ENCODE results near the gene NDUFS7. TPM values are rescaled to one million over a fixed set of nuclear protein-coding genes. Genes with fewer than 3 reads are reported as not detected.
"Not testable (repeated sequence)": the region's sequence is repeated elsewhere in the genome, so short reads cannot be mapped to it uniquely, and the experiment has no call there.

Gene NDUFS7
- total RNA-seq, 1 experiment from 2014 or later, result 60.3 TPM

DNA sequence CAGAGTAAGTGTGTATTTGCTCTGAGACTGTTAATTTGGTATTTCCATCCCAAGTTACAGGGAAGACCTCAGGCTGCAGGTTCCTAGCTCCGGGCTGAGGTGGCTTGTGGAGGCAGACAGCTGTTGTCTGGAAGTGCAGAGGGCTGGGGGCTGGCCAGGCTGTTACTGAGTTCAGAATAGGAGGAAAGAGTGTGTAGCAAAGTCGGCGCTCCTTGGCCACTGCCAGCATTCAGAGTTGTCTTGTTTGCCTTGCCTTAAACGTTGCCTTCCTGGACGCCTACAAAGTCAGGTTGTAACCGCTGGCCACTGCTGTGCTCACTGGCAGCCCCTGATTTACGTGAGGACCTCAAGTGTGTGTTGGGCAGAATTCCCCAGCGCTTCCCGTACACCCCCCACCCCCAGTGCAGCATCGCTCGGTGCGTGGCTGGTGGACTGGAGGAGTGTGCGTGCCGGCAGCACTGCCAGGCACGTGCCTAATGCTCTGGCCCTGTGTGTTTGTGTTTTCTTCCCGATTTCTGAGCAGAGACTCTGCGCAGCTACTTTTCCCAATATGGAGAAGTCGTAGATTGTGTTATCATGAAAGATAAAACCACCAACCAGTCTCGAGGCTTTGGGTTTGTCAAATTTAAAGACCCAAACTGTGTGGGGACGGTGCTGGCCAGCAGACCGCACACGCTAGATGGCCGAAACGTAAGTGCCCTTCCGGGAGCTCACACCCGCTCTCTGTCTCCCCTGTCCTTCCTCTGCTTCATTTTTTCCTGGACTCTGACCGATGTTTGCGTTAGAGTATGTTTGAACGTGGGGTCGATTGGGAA lies 34.2 kb downstream of the NDUFS7 start:
- no peak overlapping the region for H3K27ac Mint-ChIP-seq (ENCODE audit: unreplicated experiment)
- no peak overlapping the region for H3K4me3 Mint-ChIP-seq (ENCODE audit: low read depth, unreplicated experiment)
- peaks cover 47% of the 10 kb centered on the region for H3K36me3 Mint-ChIP-seq (ENCODE audit: insufficient read depth, unreplicated experiment)
- no peak for DNase-seq
- no peaks in the 10 kb centered on the region for H3K27me3 Mint-ChIP-seq (ENCODE audit: unreplicated experiment)
- TF ChIP-seq, protein P1, sequence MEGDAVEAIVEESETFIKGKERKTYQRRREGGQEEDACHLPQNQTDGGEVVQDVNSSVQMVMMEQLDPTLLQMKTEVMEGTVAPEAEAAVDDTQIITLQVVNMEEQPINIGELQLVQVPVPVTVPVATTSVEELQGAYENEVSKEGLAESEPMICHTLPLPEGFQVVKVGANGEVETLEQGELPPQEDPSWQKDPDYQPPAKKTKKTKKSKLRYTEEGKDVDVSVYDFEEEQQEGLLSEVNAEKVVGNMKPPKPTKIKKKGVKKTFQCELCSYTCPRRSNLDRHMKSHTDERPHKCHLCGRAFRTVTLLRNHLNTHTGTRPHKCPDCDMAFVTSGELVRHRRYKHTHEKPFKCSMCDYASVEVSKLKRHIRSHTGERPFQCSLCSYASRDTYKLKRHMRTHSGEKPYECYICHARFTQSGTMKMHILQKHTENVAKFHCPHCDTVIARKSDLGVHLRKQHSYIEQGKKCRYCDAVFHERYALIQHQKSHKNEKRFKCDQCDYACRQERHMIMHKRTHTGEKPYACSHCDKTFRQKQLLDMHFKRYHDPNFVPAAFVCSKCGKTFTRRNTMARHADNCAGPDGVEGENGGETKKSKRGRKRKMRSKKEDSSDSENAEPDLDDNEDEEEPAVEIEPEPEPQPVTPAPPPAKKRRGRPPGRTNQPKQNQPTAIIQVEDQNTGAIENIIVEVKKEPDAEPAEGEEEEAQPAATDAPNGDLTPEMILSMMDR (IDR thresholded peaks at IDR 0.05; ENCODE audit: unreplicated experiment), result no peak
- no TSS peak for BruUV-seq (replicated peaks)
- CTCF ChIA-PET, result no interaction called here
- no peaks in the 10 kb centered on the region for H3K4me1 Mint-ChIP-seq (ENCODE audit: low read depth, unreplicated experiment)
- intact Hi-C loops (cut with micrococcal nuclease; ENCODE audit: unreplicated experiment), result no loop called here
- H3K9me3 Mint-ChIP-seq (ENCODE audit: low read depth, unreplicated experiment), result no peaks in the 10 kb centered on the region

GRCh38 chr19:1418496-1418775 lies 34.7 kb downstream of the NDUFS7 start:
- H3K4me1 Mint-ChIP-seq (ENCODE audit: low read depth, unreplicated experiment), result no peaks in the 10 kb centered on the region
- no peaks in the 10 kb centered on the region for H3K9me3 Mint-ChIP-seq (ENCODE audit: low read depth, unreplicated experiment)
- BruUV-seq (replicated peaks), result no TSS peak
- TF ChIP-seq, protein P1 (IDR thresholded peaks at IDR 0.05; ENCODE audit: unreplicated experiment), result no peak
- H3K27ac Mint-ChIP-seq (ENCODE audit: unreplicated experiment), result no peak overlapping the region
- CTCF ChIA-PET, result interaction anchor here (1.1 kb wide), 1 partner anchor 8 kb away, joined by 3 read pairs; no protein-coding TSS in a partner anchor
- intact Hi-C loops (cut with micrococcal nuclease; ENCODE audit: unreplicated experiment), result no loop called here
- DNase-seq, result no peak
- no peaks in the 10 kb centered on the region for H3K27me3 Mint-ChIP-seq (ENCODE audit: unreplicated experiment)
- no peak overlapping the region for H3K4me3 Mint-ChIP-seq (ENCODE audit: low read depth, unreplicated experiment)
- H3K36me3 Mint-ChIP-seq (ENCODE audit: insufficient read depth, unreplicated experiment), result peaks cover 49% of the 10 kb centered on the region

DNA sequence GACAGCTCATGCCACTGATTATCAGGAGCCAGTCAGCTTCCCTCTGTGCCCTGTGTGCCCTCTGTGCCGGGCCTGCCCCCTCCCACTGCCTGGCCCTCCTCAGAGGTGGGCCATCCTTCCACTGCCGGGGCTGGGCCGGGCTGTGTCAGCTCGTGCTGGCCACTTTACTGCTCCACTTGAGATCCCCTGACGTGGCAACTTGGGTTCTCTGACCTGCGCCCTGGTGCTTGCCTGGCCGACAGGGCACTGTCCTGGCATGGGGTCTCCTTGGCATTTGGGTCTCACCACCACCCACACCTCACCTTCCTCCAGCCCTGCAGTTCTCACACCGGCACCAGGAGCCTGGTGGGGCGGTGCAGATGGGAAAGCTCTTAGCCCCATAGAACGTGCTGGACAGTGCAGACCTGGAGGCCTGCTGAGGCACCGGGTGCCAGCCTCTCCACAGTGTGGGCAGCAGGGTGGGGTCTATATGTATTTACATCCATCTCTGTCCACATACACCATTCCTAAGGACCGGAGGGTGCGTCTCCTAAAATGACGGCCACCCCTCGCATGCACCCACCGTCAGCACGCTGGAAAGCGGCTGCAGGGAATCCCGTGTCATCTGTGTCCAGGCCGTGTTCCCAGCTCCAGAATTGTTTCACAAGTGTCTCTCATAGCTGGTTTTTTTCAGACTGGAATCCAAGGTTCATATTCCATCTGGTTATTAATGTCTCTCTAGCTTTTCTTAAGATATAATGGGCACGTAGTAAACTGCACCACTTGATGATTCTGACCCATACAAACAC lies 35.4 kb downstream of the NDUFS7 start:
- Mint-ChIP-seq H3K27me3 (ENCODE audit: unreplicated experiment) (no peaks in the 10 kb centered on the region), H3K9me3 (ENCODE audit: low read depth, unreplicated experiment) (no peaks in the 10 kb centered on the region), H3K4me3 (ENCODE audit: low read depth, unreplicated experiment) (no peak overlapping the region), H3K36me3 (ENCODE audit: insufficient read depth, unreplicated experiment) (peaks cover 55% of the 10 kb centered on the region), H3K27ac (ENCODE audit: unreplicated experiment) (no peak overlapping the region), H3K4me1 (ENCODE audit: low read depth, unreplicated experiment) (no peaks in the 10 kb centered on the region)
- CTCF ChIA-PET, result interaction anchor here (1.1 kb wide), 1 partner anchor 9 kb away, joined by 3 read pairs; no protein-coding TSS in a partner anchor
- TF ChIP-seq, protein P1 (IDR thresholded peaks at IDR 0.05; ENCODE audit: unreplicated experiment), result no peak
- no TSS peak for BruUV-seq (replicated peaks)
- DNase-seq, result no peak
- intact Hi-C loops (cut with micrococcal nuclease; ENCODE audit: unreplicated experiment), result no loop called here

DNA sequence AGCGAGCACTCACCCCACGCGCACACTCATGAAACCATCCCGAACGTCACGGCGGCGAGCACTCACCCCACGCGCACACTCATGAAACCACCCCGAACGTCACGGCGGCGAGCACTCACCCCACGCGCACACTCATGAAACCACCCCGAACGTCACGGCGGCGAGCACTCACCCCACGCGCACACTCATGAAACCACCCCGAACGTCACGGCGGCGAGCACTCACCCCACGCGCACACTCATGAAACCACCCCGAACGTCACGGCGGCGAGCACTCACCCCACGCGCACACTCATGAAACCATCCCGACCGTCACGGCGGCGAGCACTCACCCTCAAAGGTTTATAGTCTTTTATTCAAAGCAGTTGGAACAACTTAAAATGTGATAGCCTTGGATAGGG lies 36.4 kb downstream of the NDUFS7 start:
- intact Hi-C loops (cut with micrococcal nuclease; ENCODE audit: unreplicated experiment); H3K27ac Mint-ChIP-seq (ENCODE audit: unreplicated experiment); BruUV-seq (replicated peaks); H3K9me3 Mint-ChIP-seq (ENCODE audit: low read depth, unreplicated experiment); H3K4me1 Mint-ChIP-seq (ENCODE audit: low read depth, unreplicated experiment); H3K4me3 Mint-ChIP-seq (ENCODE audit: low read depth, unreplicated experiment); CTCF ChIA-PET; H3K27me3 Mint-ChIP-seq (ENCODE audit: unreplicated experiment); DNase-seq: not testable (repeated sequence)
- H3K36me3 Mint-ChIP-seq (ENCODE audit: insufficient read depth, unreplicated experiment), result peaks cover 56% of the 10 kb centered on the region

All from Calu3 (cell line).